ENCODE results near the gene SPATA24.
"Not testable (repeated sequence)": the region's sequence is repeated elsewhere in the genome, so short reads cannot be mapped to it uniquely, and the experiment has no call there.

SPATA24 gene

GRCh38 chr5:139361835-139362429, 42.0 kb downstream of the SPATA24 start:
- no peak for TF ChIP-seq CTCF (conservative IDR thresholded peaks at IDR 0.05; ENCODE audit: low read depth, low read length)
- DNase-seq (ENCODE audit: low read depth), result no peak
- no peak overlapping the region for H3K4me3 ChIP-seq (ENCODE audit: low read depth, low read length)

GRCh38 chr5:139360384-139360783, 43.5 kb downstream of the SPATA24 start:
- TF ChIP-seq CTCF (conservative IDR thresholded peaks at IDR 0.05; ENCODE audit: low read depth, low read length), result no peak
- DNase-seq (ENCODE audit: low read depth), result no peak
- no peak overlapping the region for H3K4me3 ChIP-seq (ENCODE audit: low read depth, low read length)

GRCh38 chr5:139358064-139358463, 45.8 kb downstream of the SPATA24 start:
- DNase-seq (ENCODE audit: low read depth), result no peak
- TF ChIP-seq CTCF (conservative IDR thresholded peaks at IDR 0.05; ENCODE audit: low read depth, low read length), result no peak
- no peak overlapping the region for H3K4me3 ChIP-seq (ENCODE audit: low read depth, low read length)

GRCh38 chr5:139355900-139356299, 48.0 kb downstream of the SPATA24 start:
- not testable (repeated sequence) for H3K4me3 ChIP-seq (ENCODE audit: low read depth, low read length); DNase-seq (ENCODE audit: low read depth)

GRCh38 chr5:139354186-139354585, 49.7 kb downstream of the SPATA24 start:
- H3K4me3 ChIP-seq (ENCODE audit: low read depth, low read length), result no peak overlapping the region
- no peak for TF ChIP-seq CTCF (conservative IDR thresholded peaks at IDR 0.05; ENCODE audit: low read depth, low read length)

GRCh38 chr5:139347863-139348262, 56.0 kb downstream of the SPATA24 start:
- not testable (repeated sequence) for DNase-seq (ENCODE audit: low read depth)

More at GRCh38 chr5:139354186-139354585, 49.7 kb downstream of the SPATA24 start:
- DNase-seq (ENCODE audit: low read depth), result no peak

More at GRCh38 chr5:139347863-139348262, 56.0 kb downstream of the SPATA24 start:
- H3K4me3 ChIP-seq (ENCODE audit: low read depth, low read length), result not testable (repeated sequence)
